Keratinocyte (primary cell): ENCODE data around the gene CPB1. TPM values are rescaled to one million over a fixed set of nuclear protein-coding genes. Genes with fewer than 3 reads are reported as not detected.

Experiments used
- DNase-seq: peaks from one replicate; pipeline ENCODE4 v3.0.0-alpha.2; 2011; ENCODE audit warnings: low read depth, missing footprints, low spot score
- FAIRE-seq: peaks from 2 replicates; lab custom pipeline; 2011; peaks lifted over from hg19 to GRCh38; lab: Jason Lieb, UNC
- H2AFZ ChIP-seq: 2 replicates; pipeline ENCODE4 v1.6.0; 2012; ENCODE audit warnings: low read length, control low read depth, inconsistent platforms; ENCODE audit not compliant: control insufficient read depth
- H3K27ac ChIP-seq: 2 replicates; pipeline ENCODE4 v1.5.1; 2011; ENCODE audit warnings: low read length; ENCODE audit not compliant: control insufficient read depth, insufficient read depth
- H3K27me3 ChIP-seq: 3 replicates; pipeline ENCODE4 v1.6.0; 2011; ENCODE audit warnings: low read length; ENCODE audit not compliant: control insufficient read depth, insufficient read depth; ENCODE audit errors: extremely low read depth
- H3K36me3 ChIP-seq, 2 experiments: 2 replicates in 1 of 2; 3 replicates in 1 of 2; pipeline ENCODE4 v1.5.1; 2011; ENCODE audit warnings: low read length in 2 of 2, mild to moderate bottlenecking in 1 of 2; ENCODE audit not compliant: control insufficient read depth in 2 of 2, insufficient read depth in 2 of 2; ENCODE audit errors: extremely low read depth in 1 of 2
- H3K4me1 ChIP-seq: 3 replicates; pipeline ENCODE4 v1.5.1; 2011; ENCODE audit warnings: low read length; ENCODE audit not compliant: control insufficient read depth, insufficient read depth; ENCODE audit errors: extremely low read depth
- H3K4me2 ChIP-seq: 3 replicates; pipeline ENCODE4 v1.6.0; 2011; ENCODE audit warnings: low read depth, low read length; ENCODE audit not compliant: control insufficient read depth, insufficient read depth; ENCODE audit errors: extremely low read depth
- H3K4me3 ChIP-seq, 3 experiments: fragments of 200-600 bp in 1 of 3; sonication (generic) in 1 of 3; 2 replicates in 2 of 3; 3 replicates in 1 of 3; pipeline ENCODE4 v1.5.1; 2011 to 2016; ENCODE audit warnings: low read length in 3 of 3, mild to moderate bottlenecking in 3 of 3, control low read depth in 2 of 3, inconsistent platforms in 1 of 3, low read depth in 1 of 3, mixed read lengths in 1 of 3, mixed run types in 1 of 3, moderate library complexity in 1 of 3; ENCODE audit not compliant: control insufficient read depth in 2 of 3, insufficient read depth in 2 of 3; ENCODE audit errors: extremely low read depth in 1 of 3
- H3K79me2 ChIP-seq: 2 replicates; pipeline ENCODE4 v1.6.0; 2012; ENCODE audit warnings: low read length; ENCODE audit not compliant: control insufficient read depth, insufficient read depth
- H3K9ac ChIP-seq: 3 replicates; pipeline ENCODE4 v1.6.0; 2011; ENCODE audit warnings: low read length; ENCODE audit not compliant: control insufficient read depth, insufficient read depth; ENCODE audit errors: extremely low read depth
- H3K9me1 ChIP-seq: 3 replicates; pipeline ENCODE4 v1.6.0; 2011; ENCODE audit warnings: low read length; ENCODE audit not compliant: control insufficient read depth, insufficient read depth; ENCODE audit errors: extremely low read depth
- H3K9me3 ChIP-seq: 2 replicates; pipeline ENCODE4 v1.5.1; 2012; ENCODE audit warnings: low read depth, low read length; ENCODE audit not compliant: control insufficient read depth
- H4K20me1 ChIP-seq: 3 replicates; pipeline ENCODE4 v1.6.0; 2011; ENCODE audit warnings: low read length; ENCODE audit not compliant: control insufficient read depth, insufficient read depth; ENCODE audit errors: extremely low read depth
- EZH2 ChIP-seq: IDR thresholded peaks from one replicate; pipeline ENCODE4 v1.6.1; 2012; ENCODE audit warnings: inconsistent platforms, mild to moderate bottlenecking, low read length, moderate library complexity
- dilution Hi-C: fragments of 300-500 bp; cut with MboI; formaldehyde crosslinking; loops from one replicate; pipeline ENCODE4 v1.7.0; 2020; ENCODE audit warnings: low sequenced_read_pairs; ENCODE audit not compliant: extremely low pct_ligation_motif_present
- polyA plus RNA-seq, 5 experiments: library from polyadenylated mRNA; depleted of rRNA in 3 of 5; stranded (reverse) in 3 of 5; stranded (forward) in 1 of 5; unstranded in 1 of 5; fragments of >200 nt; gene quantifications; 1 replicate in 1 of 5; 2 replicates in 3 of 5; 3 replicates in 1 of 5; pipeline versions ENCODE4 v1.2.1 to v1.2.3, GENCODE V29; 2011 to 2012; ENCODE audit warnings: missing spikeins in 2 of 5, low read depth in 1 of 5, low replicate concordance in 1 of 5
- TF ChIP-seq, protein P1 (sequence below), 3 experiments: IDR thresholded peaks in 1 of 3; conservative IDR thresholded peaks in 1 of 3; optimal IDR thresholded peaks in 1 of 3; 2 replicates in 2 of 3; 3 replicates in 1 of 3; pipeline versions ENCODE3 to v1.5.1; 2011; ENCODE audit warnings: low read length in 3 of 3, mild to moderate bottlenecking in 3 of 3, moderate library complexity in 2 of 3, control low read depth in 1 of 3, inconsistent platforms in 1 of 3; ENCODE audit not compliant: insufficient read depth in 2 of 3; ENCODE audit errors: extremely low read depth in 1 of 3

CPB1 gene
- polyA plus RNA-seq, 1 donor (not counting 4 experiments of a cell fraction or from before 2014, with no cell fraction given), result not detected

DNA sequence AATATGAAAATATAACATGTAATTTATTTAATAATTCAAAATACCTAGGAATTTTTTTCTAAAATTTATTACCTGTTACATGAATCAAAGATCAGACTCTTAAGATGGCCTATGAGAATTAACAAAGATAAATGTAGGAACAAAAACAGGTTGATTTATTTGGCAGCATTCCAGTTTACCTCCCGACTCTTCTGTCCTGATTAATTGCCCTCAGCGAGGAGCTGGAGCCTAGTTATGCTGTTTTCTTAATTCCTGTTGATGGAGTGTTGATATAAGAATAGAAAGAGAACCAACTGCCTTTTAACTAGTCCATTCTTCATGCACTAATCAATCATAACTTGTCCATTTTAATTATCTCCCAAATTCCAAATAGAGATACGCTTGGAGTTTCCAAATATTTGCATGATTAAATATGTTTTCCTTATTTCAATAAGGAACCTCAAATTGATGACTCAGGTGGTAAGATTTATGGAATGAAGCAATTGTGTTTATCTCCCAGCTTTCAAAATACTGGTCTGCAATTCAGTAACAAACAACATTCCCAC is 10.6 kb upstream of the CPB1 start:
- no peaks in the 10 kb centered on the region for H3K27me3 ChIP-seq
- H3K4me2 ChIP-seq, result no peak overlapping the region
- no peaks in the 10 kb centered on the region for H3K4me1 ChIP-seq
- DNase-seq, result no peak
- no peaks in the 10 kb centered on the region for H3K36me3 ChIP-seq
- H3K9me1 ChIP-seq, result no peaks in the 10 kb centered on the region
- H2AFZ ChIP-seq, result no peak overlapping the region
- H3K9ac ChIP-seq, result no peak overlapping the region
- TF ChIP-seq, protein P1, sequence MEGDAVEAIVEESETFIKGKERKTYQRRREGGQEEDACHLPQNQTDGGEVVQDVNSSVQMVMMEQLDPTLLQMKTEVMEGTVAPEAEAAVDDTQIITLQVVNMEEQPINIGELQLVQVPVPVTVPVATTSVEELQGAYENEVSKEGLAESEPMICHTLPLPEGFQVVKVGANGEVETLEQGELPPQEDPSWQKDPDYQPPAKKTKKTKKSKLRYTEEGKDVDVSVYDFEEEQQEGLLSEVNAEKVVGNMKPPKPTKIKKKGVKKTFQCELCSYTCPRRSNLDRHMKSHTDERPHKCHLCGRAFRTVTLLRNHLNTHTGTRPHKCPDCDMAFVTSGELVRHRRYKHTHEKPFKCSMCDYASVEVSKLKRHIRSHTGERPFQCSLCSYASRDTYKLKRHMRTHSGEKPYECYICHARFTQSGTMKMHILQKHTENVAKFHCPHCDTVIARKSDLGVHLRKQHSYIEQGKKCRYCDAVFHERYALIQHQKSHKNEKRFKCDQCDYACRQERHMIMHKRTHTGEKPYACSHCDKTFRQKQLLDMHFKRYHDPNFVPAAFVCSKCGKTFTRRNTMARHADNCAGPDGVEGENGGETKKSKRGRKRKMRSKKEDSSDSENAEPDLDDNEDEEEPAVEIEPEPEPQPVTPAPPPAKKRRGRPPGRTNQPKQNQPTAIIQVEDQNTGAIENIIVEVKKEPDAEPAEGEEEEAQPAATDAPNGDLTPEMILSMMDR (optimal IDR thresholded peaks at IDR 0.05 in 1 of 3, IDR thresholded peaks at IDR 0.05 in 1 of 3, conservative IDR thresholded peaks at IDR 0.05 in 1 of 3; ENCODE audit: extremely low read depth in 1 of 3, insufficient read depth in 2 of 3, low read length in 3 of 3), result no peak
- TF ChIP-seq EZH2, result no peak
- H3K27ac ChIP-seq, result no peak overlapping the region
- no peak for FAIRE-seq
- no peaks in the 10 kb centered on the region for H3K9me3 ChIP-seq
- H4K20me1 ChIP-seq, result no peaks in the 10 kb centered on the region
- no peak overlapping the region for H3K4me3 ChIP-seq
- dilution Hi-C loops, result no loop called here
- H3K79me2 ChIP-seq, result no peaks in the 10 kb centered on the region

DNA sequence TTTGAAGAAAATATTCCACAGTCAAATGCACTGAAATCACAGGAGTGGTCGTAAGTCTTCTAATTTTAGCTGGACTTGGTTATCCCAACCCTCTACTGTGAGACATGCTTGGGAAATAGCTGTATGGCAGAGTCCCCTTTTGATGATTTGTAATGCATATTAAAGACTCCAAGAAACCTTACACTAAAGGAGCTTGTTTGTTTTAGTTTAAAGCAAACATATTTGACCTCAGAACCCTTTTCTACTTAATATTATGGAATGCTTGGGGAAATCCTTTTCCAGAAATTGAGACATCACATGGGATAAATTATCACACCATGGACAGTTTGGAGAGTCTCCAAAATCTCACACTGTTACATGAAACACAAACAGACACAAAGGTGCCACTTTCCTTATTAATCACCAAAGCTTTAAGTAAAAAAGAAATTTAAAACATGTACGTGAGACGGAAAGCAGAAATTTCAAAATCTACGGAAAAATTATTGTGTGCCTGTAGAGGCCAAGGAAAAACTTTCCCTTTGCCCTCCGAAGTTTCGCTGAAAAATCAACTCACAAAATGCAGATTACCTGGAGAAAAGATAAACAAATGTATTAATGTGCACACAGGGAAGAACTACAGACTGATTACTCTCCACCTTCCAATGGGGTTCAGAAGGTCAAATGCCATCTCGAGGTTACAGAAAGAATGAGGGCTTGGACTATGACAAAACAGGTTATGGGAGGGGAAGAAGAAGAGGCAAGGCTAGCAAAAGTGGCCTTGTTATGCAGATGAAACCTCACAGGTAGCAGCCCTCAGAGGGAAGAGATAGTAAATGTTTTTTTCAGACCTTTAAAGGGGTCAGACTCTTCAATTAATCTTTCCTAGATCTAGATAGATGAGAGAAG is 7.0 kb upstream of the CPB1 start:
- H3K4me2 ChIP-seq, result no peak overlapping the region
- dilution Hi-C loops, result no loop called here
- FAIRE-seq (no peak), DNase-seq (no peak)
- no peaks in the 10 kb centered on the region for H3K79me2 ChIP-seq
- no peak overlapping the region for H3K9ac ChIP-seq
- no peak overlapping the region for H3K27ac ChIP-seq
- no peak for TF ChIP-seq EZH2
- TF ChIP-seq, protein P1 (optimal IDR thresholded peaks at IDR 0.05 in 1 of 3, IDR thresholded peaks at IDR 0.05 in 1 of 3, conservative IDR thresholded peaks at IDR 0.05 in 1 of 3; ENCODE audit: extremely low read depth in 1 of 3, insufficient read depth in 2 of 3, low read length in 3 of 3), result no peak
- no peaks in the 10 kb centered on the region for H3K27me3 ChIP-seq
- no peaks in the 10 kb centered on the region for H4K20me1 ChIP-seq
- H2AFZ ChIP-seq, result no peak overlapping the region
- H3K4me1 ChIP-seq, result no peaks in the 10 kb centered on the region
- no peaks in the 10 kb centered on the region for H3K9me3 ChIP-seq
- H3K36me3 ChIP-seq, result no peaks in the 10 kb centered on the region
- H3K9me1 ChIP-seq, result no peaks in the 10 kb centered on the region
- H3K4me3 ChIP-seq, result no peak overlapping the region
